ENCODE measurements around the gene EXOC2. TPM values are rescaled to one million over a fixed set of nuclear protein-coding genes. Genes with fewer than 3 reads are reported as not detected.

Gene EXOC2
- total and polyA plus RNA-seq, 2 donors (not counting 3 experiments of a cell fraction or from before 2014, with no cell fraction given), result 18.2 to 30.8 TPM

DNA sequence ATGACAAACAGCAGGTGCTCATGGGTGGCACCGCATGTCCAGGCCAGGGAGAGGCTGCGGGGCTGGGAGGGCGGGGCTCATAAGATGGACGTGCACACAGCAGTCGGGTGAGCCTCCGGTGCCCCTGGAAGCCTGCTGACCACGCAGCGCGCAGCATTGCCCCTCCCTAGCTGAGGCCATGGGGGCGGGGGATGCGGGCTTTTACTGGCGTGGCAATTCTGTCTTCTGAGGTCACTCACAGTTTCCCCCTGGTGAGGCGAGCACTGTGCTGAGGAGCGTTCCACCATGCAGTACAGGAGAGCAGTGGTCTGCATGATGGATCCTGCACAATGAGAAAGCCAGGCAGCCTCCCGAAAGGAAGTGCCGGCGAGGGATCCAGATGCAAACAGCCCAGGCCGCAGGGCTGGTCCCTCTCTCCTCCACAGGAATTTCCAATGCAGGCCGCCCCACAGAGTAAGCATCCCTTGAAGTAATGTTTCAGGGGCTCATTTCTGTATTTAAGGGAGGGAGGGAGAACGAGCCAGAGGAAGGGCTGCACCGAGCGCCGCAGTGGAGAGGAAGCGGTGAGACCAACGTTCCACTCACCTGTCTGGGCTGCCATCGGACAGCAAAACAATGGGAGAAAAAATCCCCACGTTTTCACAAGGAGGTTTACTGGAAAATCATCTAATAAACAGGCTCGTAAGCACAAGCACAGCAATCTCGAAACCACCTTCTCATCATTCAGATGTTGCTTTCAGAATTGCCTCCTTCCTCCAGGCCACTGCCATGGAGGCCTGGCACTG is 245.4 kb downstream of the EXOC2 start:
- Histone ChIP-seq H3K9ac (replicated peaks; ENCODE audit: extremely low read depth, insufficient read depth, low read length) (no peak overlapping the region), H3K4me3 (replicated peaks in 1 of 3; ENCODE audit: insufficient read depth in 1 of 3, low read depth in 1 of 3, low read length in 3 of 3) (no peak overlapping the region), H3K27me3 (ENCODE audit: control insufficient read depth in 2 of 2, insufficient read depth in 2 of 2, low read length in 2 of 2) (no peaks in the 10 kb centered on the region), H3K4me2 (ENCODE audit: insufficient read depth, low read length) (no peak overlapping the region), H3K27ac (ENCODE audit: insufficient read depth, low read depth, low read length) (no peak overlapping the region), H3K36me3 (ENCODE audit: control insufficient read depth in 2 of 2, extremely low read depth in 1 of 2, insufficient read depth in 2 of 2, low read length in 2 of 2) (no peaks in the 10 kb centered on the region), H2AFZ (ENCODE audit: low read depth, low read length) (no peak overlapping the region), H3K9me3 (replicated peaks; ENCODE audit: control insufficient read depth, insufficient read depth, low read length) (no peaks in the 10 kb centered on the region), H3K9me1 (replicated peaks; ENCODE audit: control insufficient read depth, extremely low read depth, insufficient read depth, low read length) (no peaks in the 10 kb centered on the region), H3K79me2 (ENCODE audit: control insufficient read depth, insufficient read depth, low read length) (no peaks in the 10 kb centered on the region), H3K4me1 (ENCODE audit: control insufficient read depth, extremely low read depth, insufficient read depth, low read length) (no peaks in the 10 kb centered on the region), H4K20me1 (replicated peaks; ENCODE audit: control insufficient read depth, extremely low read depth, insufficient read depth, low read length) (no peaks in the 10 kb centered on the region)
- dilution Hi-C loops (cut with MboI; ENCODE audit: extremely low pct_ligation_motif_present, low sequenced_read_pairs), result no loop called here
- no TSS peak for BruUV-seq (replicated peaks)
- intact Hi-C loops (cut with micrococcal nuclease), result no loop called here
- FAIRE-seq (no peak), DNase-seq (ENCODE audit: low read depth, low spot score) (no peak)
- ChIA-PET CTCF (no interaction called here), POLR2A (no interaction called here)
- TF ChIP-seq FOS (IDR thresholded peaks at IDR 0.05; ENCODE audit: borderline replicate concordance, insufficient read depth, low read length) (no peak), GATA2 (IDR thresholded peaks at IDR 0.05; ENCODE audit: insufficient read depth, insufficient read length, low read depth, low read length) (no peak), POLR2A (IDR thresholded peaks at IDR 0.05; ENCODE audit: low read depth, low read length) (no peak), POLR2AphosphoS5 (IDR thresholded peaks at IDR 0.05; ENCODE audit: insufficient read depth, low read depth, low read length) (no peak)
- TF ChIP-seq, protein P1, sequence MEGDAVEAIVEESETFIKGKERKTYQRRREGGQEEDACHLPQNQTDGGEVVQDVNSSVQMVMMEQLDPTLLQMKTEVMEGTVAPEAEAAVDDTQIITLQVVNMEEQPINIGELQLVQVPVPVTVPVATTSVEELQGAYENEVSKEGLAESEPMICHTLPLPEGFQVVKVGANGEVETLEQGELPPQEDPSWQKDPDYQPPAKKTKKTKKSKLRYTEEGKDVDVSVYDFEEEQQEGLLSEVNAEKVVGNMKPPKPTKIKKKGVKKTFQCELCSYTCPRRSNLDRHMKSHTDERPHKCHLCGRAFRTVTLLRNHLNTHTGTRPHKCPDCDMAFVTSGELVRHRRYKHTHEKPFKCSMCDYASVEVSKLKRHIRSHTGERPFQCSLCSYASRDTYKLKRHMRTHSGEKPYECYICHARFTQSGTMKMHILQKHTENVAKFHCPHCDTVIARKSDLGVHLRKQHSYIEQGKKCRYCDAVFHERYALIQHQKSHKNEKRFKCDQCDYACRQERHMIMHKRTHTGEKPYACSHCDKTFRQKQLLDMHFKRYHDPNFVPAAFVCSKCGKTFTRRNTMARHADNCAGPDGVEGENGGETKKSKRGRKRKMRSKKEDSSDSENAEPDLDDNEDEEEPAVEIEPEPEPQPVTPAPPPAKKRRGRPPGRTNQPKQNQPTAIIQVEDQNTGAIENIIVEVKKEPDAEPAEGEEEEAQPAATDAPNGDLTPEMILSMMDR (IDR thresholded peaks at IDR 0.05; ENCODE audit: extremely low read depth in 1 of 2, insufficient read depth in 1 of 2, low read depth in 1 of 2, low read length in 2 of 2), result no peak
